MG63 (cell line): ENCODE data around the gene RASL10A. TPM values are rescaled to one million over a fixed set of nuclear protein-coding genes. Genes with fewer than 3 reads are reported as not detected.
A peak's percentile ranks its signal among the peaks of the same experiment; 100 is the strongest.

ENCODE experiments used
- DNase-seq: peaks from one replicate; pipeline ENCODE4 v3.0.0-alpha.2; 2020
- H3K27me3 ChIP-seq: fragments of 250-450 bp; sonication (Bioruptor Pico); 2 replicates; pipeline ENCODE4 v1.5.1; 2020; ENCODE audit warnings: mild to moderate bottlenecking, moderate library complexity
- H3K36me3 ChIP-seq: fragments of 250-450 bp; sonication (Bioruptor Pico); 2 replicates; pipeline ENCODE4 v1.5.1; 2020; ENCODE audit warnings: mild to moderate bottlenecking, moderate library complexity
- H3K4me3 ChIP-seq: fragments of 250-450 bp; sonication (Bioruptor Pico); 2 replicates; pipeline ENCODE4 v1.5.1; 2020; ENCODE audit warnings: mild to moderate bottlenecking, moderate library complexity
- H3K9me3 ChIP-seq: fragments of 250-450 bp; sonication (Bioruptor Pico); 2 replicates; pipeline ENCODE4 v1.5.1; 2020; ENCODE audit warnings: mild to moderate bottlenecking, moderate library complexity
- total RNA-seq: library from RNA; depleted of rRNA; stranded (reverse); fragments of >200 nt; shearing (Covaris generic); gene quantifications from 2 replicates; pipeline ENCODE4 v1.2.3, GENCODE V29; 2014; ENCODE audit warnings: low replicate concordance

RASL10A gene
- total RNA-seq, 1 experiment from 2014 or later = not detected

DNA sequence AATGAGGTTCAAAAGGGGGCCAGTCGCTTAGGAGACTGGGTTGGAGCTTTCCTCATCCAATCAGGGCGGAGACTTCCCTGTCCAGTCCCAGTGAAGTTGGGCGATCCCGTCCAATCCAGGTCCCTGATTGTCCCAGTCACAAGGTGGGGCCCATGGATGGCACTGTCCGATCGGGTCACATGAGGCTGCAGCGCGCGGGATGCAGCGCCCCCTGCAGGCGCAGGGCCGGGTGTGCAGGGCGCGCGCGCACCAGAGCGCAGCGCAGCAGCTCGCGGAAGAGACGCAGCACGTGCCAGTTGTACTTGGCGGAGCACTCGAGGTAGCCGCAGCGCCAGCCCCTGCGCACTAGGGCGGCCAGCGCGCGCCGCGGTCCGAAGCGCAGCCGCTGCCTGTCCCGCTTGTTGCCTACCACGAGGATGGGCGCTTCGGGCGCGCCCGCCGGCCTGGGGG is 2.3 kb downstream of the RASL10A start:
- Histone ChIP-seq H3K27me3 (peaks cover 5% of the 10 kb centered on the region; the same call in 1 of the 2 replicates), H3K36me3 (peaks cover 14% of the 10 kb centered on the region), H3K9me3 (no peaks in the 10 kb centered on the region), H3K4me3 (no peak overlapping the region)
- DNase-seq = no peak

DNA sequence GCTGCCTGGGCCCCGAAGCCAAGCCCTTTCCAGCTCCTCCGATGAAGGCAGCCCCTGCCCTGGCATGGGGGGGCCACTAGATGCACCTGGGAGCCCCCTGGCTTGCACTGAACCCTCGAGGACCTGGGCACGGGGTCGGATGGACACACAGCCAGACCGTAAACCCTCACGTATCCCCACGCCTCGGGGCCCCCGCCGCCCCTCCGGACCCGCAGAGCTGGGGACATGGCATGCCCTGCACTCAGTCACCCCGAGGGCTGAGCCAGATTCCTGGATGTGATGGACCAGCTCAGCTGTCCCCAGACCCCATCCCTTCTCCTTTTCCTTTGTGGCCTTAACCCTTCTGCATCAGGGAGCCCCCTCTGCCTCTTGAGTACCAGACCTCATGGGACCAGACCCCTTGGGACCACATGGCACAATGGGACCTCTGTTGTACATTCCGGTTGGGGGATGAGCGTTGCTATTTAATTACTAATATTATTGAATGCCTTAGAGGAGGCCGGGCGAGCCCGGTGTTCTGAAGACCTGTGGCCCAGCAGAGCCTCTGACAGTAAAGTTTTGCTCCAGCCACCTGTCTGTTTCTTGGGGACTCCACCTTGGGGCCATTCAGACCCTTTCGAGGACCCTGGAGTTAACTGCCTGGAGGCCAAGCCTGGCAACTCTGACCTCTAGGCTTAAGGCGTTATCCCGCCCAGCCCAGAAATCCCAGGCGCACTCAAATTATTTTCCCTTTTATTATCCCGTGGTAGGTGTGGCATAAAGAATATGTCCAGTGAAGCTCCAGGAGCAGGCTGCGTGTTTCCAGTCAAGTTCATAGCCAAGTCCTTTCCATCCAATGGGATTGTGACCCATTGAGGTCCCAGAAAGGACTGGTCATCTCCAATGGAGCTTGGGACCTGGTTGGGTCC is 3.0 kb downstream of the RASL10A start:
- DNase-seq = no peak
- Histone ChIP-seq H3K4me3 (no peak overlapping the region), H3K36me3 (peaks cover 14% of the 10 kb centered on the region), H3K27me3 (peaks cover 5% of the 10 kb centered on the region; the same call in 1 of the 2 replicates), H3K9me3 (no peaks in the 10 kb centered on the region)

DNA sequence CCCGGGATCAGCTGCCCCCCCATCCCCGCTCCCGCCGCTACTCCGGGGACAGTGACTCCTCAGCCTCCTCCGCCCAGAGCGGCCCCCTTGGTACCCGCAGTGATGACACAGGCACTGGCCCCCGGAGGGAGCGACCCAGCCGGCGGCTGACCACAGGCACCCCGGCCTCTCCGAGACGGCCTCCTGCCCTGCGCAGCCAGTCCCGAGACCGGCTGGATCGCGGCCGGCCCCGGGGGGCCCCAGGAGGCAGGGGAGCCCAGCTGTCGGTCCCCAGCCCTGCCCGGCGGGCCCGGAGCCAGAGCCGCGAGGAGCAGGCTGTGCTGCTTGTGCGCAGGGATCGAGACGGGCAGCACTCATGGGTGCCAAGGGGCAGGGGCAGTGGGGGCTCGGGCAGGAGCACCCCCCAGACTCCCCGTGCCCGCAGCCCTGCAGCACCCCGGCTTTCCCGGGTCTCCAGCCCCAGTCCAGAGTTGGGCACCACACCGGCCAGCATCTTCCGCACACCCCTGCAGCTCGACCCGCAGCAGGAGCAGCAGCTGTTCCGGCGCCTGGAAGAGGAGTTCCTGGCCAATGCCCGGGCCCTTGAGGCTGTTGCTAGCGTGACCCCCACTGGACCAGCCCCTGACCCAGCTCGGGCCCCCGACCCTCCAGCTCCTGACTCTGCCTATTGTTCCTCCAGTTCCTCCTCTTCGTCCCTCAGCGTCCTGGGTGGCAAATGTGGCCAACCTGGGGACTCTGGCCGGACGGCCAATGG is 3.9 kb downstream of the RASL10A start:
- H3K4me3 ChIP-seq = no peak overlapping the region
- no peak for DNase-seq
- no peaks in the 10 kb centered on the region for H3K9me3 ChIP-seq

DNA sequence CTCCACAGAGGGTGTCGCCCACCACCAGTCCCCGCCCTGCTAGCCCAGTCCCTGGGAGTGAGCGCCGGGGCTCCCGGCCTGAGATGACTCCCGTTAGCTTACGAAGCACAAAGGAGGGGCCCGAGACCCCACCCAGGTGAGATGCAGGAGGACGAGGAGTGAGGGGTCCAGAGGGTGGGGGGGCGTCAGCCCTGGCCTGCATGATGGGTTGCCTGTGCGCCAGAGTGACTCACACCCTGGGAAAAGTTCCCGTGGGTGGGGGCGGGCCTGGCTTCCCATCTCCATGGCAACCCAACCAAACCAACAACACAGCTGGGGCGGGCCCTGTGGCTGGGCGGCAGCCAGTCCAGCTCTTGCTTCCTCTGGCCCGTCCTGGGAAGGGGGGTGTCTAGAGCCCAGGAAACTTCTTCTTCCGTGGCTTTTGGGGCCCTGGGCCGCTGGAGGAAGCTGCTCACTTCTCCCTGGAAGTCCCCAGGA is 4.6 kb downstream of the RASL10A start:
- peaks cover 5% of the 10 kb centered on the region; the same call in 1 of the 2 replicates for H3K27me3 ChIP-seq
- peaks cover 14% of the 10 kb centered on the region for H3K36me3 ChIP-seq
- no peak overlapping the region for H3K4me3 ChIP-seq
- DNase-seq = peak; percentile 94
- no peaks in the 10 kb centered on the region for H3K9me3 ChIP-seq

More for the DNA sequence above, 3.9 kb downstream of the RASL10A start:
- peaks cover 5% of the 10 kb centered on the region; the same call in 1 of the 2 replicates for H3K27me3 ChIP-seq
- H3K36me3 ChIP-seq = peaks cover 14% of the 10 kb centered on the region

DNA sequence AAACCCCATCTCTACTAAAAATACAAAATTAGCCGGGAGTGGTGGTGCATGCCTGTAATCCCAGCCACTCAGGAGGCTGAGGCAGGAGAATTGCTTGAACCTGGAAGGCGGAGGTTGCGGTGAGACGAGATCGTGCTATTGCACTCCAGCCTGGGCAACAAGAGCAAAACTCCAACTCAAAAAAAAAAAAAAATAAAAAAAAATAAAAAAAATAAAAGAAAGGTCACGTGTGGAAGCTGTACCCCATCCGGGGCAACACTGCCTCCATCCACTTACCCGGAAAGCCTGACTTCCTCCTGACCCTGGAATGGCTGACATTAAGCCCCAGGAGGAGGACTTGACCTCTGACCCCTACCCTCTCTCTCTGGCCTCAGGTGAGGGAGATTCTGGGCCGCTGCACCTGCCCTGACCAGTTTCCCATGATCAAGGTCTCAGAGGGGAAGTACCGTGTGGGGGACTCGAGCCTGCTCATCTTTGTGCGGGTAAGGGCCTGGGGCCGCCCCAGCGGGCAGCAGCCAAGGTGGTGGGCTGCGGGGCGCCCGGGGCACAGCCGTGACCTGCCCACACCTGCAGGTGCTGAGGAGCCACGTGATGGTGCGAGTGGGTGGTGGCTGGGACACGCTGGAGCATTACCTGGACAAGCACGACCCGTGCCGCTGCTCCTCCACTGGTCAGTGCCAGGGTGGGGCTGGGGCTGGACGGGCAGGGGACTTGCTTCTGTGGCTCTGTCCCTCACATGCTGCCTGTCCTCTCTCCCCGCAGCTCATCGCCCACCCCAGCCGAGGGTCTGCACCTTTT is 5.2 kb downstream of the RASL10A start:
- H3K4me3 ChIP-seq = no peak overlapping the region
- peaks cover 14% of the 10 kb centered on the region for H3K36me3 ChIP-seq
- no peaks in the 10 kb centered on the region for H3K9me3 ChIP-seq
- H3K27me3 ChIP-seq = peaks cover 5% of the 10 kb centered on the region; the same call in 1 of the 2 replicates
- no peak for DNase-seq

DNA sequence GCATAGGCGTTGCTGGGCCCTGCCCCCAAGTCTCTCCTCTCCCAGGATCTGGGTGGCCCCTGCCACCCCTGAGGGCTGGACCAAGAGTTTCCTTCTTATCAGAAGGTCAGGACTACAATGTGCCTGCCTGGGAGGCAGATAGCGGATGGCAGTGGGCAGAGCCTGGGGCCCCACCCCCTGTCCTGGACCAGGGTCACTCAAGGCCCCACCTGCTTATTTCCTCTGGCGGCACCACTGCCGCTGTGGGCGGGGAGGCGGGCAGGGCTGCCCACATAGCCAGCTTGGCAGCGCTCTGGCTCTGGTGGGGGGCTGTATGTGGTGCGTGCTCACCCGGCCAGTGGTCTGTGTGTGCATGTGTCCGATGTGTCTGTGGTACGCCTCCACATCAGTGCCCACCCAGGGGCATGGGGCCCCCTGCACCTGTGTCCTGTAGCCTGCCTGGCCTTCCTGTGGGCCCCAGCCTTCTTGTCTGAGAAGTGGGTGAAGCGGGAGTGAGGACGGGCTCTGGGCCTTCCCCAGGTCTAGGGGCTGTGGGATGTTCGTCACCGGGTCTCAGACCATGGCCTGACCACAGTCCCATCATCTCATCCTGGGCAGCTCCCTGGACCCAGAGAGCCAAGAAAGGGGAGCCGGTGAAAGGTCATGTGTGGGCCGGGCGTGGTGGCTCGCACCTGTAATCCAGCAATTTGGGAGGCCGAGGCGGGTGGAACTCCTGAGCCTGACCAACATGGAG is 6.0 kb downstream of the RASL10A start:
- Histone ChIP-seq H3K9me3 (no peaks in the 10 kb centered on the region), H3K36me3 (peaks cover 14% of the 10 kb centered on the region), H3K4me3 (no peak overlapping the region), H3K27me3 (no peaks in the 10 kb centered on the region; the same call in 1 of the 2 replicates)
- no peak for DNase-seq

DNA sequence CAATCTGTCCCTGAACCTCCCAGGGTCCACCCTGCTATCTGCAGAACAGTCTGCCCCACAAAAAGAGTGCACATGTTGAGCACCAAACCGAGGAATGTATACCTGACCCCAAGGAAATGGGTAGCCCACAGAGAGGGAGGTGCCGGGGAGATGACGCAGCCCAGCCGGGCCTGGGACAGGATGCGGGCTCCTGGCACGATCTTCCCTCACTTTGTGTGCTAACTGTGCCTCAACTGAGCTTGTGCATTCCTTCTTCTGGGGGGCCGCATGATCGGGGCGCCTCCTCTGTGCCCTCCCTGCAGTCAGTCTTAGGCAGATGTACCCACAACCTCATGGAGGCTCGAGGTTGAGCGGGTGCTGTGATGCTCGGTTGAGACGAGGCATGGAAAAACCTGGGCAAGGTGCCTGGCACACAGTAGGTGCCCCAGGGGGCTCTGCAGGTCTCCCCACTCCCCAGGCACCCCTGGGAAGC is 6.7 kb downstream of the RASL10A start:
- Histone ChIP-seq H3K27me3 (no peaks in the 10 kb centered on the region), H3K4me3 (no peak overlapping the region), H3K36me3 (peaks cover 14% of the 10 kb centered on the region), H3K9me3 (no peaks in the 10 kb centered on the region)
- DNase-seq = no peak

DNA sequence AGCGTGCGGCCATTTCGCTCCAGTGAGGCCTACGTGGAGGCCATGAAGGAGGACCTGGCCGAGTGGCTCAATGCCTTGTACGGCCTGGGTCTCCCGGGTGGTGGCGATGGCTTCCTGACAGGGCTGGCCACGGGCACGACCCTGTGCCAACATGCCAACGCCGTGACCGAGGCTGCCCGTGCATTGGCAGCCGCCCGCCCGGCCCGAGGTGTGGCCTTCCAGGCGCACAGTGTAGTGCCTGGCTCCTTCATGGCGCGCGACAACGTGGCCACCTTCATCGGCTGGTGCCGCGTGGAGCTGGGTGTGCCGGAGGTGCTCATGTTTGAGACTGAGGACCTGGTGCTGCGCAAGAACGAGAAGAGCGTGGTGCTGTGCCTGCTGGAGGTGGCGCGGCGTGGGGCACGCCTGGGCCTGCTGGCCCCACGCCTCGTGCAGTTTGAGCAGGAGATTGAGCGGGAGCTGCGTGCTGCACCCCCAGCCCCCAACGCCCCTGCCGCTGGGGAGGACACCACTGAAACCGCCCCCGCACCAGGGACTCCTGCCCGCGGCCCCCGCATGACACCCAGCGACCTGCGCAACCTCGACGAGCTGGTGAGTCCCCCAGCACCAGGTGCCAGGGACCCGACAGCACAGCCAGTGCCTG is 7.2 kb downstream of the RASL10A start:
- peaks cover 14% of the 10 kb centered on the region for H3K36me3 ChIP-seq
- no peaks in the 10 kb centered on the region for H3K9me3 ChIP-seq
- peak overlapping the region; percentile 83 for H3K4me3 ChIP-seq
- H3K27me3 ChIP-seq = no peaks in the 10 kb centered on the region
- DNase-seq = no peak

DNA sequence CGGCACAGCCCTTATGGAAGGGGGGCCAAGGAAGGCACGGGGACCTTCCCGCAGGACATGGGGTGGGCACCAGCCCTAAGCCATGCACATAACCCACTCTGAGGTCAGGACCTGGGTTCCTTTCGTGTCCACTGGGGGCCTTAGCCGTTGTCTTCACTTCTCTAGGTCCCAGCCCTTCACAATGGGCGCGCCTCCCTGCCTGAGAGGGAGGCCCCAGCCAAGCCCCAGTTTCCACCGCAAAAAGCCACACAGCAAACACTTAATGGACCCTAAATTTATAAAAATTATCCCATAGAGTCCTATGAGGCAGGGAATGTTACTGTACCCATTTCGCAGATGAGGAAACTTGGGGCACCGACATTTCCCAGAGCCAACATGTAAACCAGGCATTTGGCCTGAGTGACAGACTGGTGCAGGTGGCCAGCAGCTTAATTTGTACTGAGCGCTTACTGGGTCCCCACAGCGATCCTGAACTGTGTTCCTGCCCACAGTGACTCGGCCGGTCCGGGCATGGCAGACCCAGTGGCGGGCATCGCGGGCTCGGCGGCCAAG is 7.8 kb downstream of the RASL10A start:
- H3K4me3 ChIP-seq = peak overlapping the region; percentile 83
- H3K27me3 ChIP-seq = no peaks in the 10 kb centered on the region
- peaks cover 14% of the 10 kb centered on the region for H3K36me3 ChIP-seq
- no peaks in the 10 kb centered on the region for H3K9me3 ChIP-seq
- DNase-seq = no peak

DNA sequence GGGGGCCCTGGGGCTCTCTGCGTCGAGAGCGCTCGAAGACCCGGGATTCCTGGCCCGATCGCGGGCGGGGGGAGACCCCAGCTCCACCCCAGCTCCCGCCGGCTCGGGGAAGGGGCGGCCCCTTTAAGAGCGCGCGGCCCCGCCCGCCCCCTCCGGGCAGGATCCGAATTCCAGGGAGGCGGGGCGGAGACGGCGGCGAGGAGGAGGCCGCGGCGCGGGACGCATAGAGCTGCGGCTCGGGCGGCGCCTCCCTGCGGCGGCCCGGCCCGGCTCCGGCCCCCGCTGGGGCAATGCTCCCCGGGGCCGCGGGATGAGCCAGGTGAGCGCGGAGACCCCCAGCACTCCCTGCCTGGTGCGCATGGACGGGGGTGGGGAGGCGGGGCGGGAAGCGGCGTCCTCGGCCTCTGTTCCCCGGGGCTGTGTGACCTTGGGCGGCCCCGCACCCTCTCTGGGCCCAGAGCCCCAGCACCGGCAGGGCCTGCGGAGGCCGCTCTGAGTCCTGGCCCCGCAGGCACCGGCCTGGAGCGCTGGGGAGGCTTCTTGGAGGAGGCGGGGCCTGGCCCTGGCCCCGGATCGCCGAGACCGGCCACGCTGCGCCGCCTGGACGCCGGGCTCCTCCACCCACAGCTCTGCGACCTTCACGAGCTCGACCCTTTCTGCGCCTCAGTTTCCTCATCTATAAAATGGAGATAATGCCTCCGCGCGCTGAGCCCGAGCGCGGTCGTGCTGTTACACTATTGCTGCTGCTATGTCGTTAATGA is 8.5 kb downstream of the RASL10A start:
- no peaks in the 10 kb centered on the region for H3K27me3 ChIP-seq
- DNase-seq = peak; percentile 81
- H3K4me3 ChIP-seq = peak overlapping the region; percentile 83
- H3K36me3 ChIP-seq = peaks cover 9% of the 10 kb centered on the region
- H3K9me3 ChIP-seq = no peaks in the 10 kb centered on the region

DNA sequence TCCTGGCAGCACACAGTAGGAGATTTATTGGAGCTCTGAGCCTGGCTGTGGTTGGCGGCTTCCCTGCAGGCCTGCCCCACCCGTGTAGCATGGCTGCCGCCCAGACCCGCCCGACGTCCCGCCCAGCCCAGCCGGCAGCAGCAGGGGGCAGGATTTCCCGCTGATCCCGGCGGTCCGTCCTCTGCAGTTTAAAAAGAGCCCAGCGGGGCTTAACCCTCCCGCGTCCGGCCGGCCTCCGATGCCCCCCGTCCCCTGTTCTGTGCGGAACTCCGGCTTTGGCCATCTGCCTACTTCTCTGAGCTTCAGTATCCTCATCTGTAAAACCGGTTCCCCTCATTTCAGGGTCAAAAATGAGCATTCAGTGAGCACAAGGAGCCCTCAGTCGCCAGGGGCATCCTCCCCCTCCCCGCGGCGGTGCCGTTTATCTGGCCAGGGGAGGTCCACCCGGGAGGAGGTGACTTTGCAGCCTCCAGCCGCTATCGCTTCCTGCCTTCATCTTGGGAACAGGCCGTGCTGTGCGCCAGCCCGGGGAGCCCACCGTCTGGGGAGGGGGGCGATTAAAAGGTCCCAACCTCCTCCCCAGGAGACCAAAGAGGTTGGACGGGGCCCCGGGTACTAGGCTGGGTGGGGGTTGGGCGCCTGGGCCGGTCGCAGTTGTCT is 9.2 kb downstream of the RASL10A start, which contains the start of gene GAS2L1:
TSS of gene GAS2L1 (plus strand) at position 476 of the 660 bp plus-strand sequence. CDS start 1,456 bp downstream, outside the sequence.
- Histone ChIP-seq H3K4me3 (peak within 1 kb of the TSS; percentile 83), H3K36me3 (peaks cover 8% of the 10 kb centered on the region), H3K27me3 (no peaks in the 10 kb centered on the region), H3K9me3 (no peaks in the 10 kb centered on the region)
- DNase-seq = peak; percentile 89

DNA sequence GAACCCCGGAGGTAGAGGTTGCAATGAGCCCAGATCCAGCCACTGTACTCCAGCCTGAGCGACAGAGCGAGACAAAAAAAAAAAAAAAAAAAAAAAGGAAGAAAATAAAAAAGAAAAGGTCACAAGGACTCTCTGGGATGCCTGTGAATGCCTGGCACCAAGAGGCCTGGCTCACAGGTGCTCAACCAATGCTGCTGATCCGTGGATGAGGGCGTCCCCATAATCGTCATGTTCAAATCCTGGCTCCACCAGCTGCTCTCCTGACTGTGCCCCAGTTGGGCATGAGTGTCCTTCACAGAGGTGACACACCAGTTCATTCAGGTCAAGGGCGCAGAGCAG is 9.7 kb downstream of the RASL10A start:
- H3K4me3 ChIP-seq = peak overlapping the region; percentile 83; the same call in 1 of the 2 replicates

DNA sequence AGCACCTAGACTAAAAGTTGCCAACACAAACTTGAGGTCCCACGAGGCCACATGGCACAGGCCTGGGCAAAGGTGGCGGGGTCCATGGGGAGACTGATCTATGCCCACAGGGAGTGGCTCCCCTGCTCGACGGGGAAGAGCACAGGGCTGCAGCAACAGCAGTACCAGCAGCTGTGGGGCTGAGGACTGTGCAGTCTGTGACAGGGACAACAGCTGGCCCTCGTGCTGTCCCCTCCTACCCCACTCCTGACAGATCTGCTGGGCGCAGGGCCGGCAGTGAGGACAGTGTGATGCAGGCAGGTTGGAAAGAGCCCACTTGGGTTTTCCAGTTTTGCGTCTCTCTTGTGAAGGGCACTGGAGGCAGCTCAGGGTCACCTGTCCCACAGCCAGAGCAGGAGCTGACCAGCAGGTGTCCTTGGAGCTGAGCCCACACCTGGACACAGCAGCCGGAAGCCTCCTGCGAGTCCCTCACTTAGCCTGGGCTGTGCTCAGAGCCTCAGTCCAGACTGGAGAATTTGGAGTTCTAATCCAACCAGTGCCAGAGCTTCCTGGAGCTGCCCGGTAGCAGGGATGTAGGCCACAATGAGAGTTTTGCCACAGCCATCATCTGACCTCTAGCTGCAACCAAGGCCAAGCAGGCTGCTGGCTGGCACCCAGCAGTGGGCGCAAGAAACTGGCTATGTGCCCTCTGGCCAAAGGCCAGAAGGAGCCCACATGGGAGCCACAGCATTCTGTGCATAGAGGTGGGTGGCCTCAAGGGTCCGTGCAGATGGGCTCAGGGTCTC is 12.6 kb downstream of the RASL10A start:
- no peak for DNase-seq
- Histone ChIP-seq H3K27me3 (no peaks in the 10 kb centered on the region), H3K4me3 (no peak overlapping the region), H3K9me3 (no peaks in the 10 kb centered on the region), H3K36me3 (peaks cover 34% of the 10 kb centered on the region)

More for the DNA sequence above, 9.7 kb downstream of the RASL10A start:
- Histone ChIP-seq H3K27me3 (no peaks in the 10 kb centered on the region), H3K36me3 (peaks cover 10% of the 10 kb centered on the region), H3K9me3 (no peaks in the 10 kb centered on the region)
- DNase-seq = no peak
